ENCODE data around the gene CEP250.
"Not testable (repeated sequence)": the region's sequence is repeated elsewhere in the genome, so short reads cannot be mapped to it uniquely, and the experiment has no call there.

CEP250 gene
- 75.4 to 176 (median 120) reads per million in 4 donors for total RNA-seq

DNA sequence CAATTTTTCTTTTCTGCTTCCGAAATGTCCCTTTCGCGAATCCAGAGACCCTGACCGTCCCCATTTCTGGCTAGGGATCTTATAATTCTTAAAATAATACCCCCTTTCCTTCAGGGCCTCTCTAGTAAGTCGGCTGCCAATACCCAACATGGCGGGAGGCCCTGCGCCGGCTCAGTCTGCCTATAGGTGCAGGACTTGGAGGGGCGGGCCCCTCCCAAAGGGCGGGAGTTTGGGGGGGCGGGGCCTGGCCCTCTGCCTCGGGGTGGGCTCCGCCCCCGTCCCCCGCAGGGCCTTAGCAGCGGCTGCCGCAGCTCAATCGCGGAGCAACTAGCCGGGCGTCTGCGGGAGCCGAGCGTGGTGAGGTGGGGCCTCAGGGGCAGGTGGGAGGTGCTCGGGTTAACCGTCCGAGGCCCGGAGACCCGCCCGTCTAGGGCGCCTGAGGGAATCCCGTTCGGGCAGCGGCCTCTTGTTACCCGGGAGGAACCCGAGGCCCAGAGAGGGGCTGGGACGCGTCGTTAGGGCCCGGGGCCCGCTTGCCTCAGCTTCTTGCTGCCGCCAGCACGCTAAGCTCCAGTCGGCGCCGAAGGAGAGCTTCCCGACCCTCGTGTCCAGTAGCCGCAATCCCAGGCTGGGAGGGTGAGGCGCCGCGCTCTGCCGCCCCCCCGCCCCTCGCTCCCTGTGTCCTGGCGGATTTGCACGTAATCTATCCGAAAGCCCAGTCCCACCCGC lies at the start of gene CEP250:
Gene CEP250, plus strand, starts transcription at position 718 of the 729 bp plus-strand sequence. CDS start 6,770 bp downstream, outside the sequence.
- peak; percentile 91 to 97 (median 92) for DNase-seq

DNA sequence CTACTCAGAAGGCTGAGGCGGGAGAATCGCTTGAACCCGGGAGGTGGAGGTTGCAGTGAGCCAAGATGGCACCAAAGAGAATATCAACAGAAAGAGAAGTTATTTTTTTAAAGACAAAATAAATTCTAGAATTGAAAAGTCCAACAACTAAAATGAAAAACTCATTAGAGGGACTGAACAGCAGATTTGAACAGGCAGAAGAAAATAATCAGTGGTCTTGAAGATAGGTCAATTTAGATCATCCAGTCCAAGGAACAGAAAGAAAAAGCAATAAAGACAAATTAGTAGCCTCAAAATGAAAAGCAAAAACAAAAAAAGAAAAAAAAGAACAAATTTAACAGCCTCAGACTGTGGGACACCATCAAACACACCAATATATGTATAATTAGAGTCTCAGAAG lies 49.6 kb upstream of the CEP250 start:
- no peak for DNase-seq

- no peak for DNase-seq
These were observed 47.1 kb upstream of the CEP250 start for GRCh38 chr20:35408270-35408669.

DNA sequence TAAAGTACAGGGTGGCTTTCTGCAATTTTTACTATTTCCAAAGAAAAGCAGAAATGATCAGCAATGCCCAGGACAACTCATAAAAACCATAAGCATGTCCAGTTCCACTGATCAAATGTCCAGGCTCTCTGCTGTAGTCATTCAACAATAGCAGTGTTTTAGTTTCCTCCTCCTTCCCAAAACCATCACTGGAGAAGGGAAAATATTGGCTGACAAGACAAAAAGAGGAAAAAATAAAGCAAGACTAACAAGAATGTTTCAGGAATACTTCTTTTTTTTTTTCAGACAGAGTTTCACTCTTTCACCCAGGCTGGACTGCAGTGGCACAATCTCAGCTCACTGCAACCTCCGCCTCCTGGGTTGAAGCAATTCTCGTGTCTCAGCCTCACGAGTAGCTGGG lies 45.9 kb upstream of the CEP250 start:
- no peak for DNase-seq

DNA sequence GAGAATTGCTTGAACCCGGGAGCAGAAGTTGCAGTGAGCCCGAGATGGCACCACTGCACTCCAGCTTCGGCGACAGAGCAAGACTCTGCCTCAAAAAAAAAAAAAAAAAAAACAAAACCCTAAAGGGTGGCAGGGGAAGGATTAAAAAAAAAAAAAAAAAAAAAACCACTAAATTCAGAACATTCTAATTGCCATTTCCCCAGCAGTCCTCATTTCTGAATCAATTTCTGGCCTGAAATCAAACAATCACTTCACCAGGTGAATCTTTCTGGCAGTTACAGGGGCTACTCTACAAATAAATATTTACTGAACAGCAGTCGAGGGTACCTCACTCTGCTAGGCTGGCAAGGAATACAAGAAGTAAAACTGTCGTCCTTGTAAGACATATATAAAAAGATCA lies 44.8 kb upstream of the CEP250 start:
- DNase-seq = no peak

DNA sequence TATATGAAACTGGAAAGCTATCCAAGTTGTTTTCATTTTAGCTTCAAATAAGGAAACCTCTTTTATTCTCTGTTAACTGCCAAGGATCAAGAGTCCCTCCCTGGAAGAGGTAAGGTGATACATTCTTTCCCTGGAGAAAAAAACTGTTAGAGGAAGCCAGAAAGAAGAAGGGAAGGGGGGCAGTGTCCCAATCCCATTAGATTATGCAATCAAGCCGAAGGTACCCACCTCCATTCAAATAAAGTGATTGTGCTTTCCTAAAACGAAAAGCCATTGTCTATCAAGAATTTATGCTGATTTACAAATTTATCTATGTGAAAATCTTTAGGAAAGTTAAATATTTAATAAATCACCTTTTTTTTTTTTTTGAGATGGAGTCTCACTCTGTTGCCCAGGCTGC lies 34.1 kb upstream of the CEP250 start:
- no peak for DNase-seq

DNA sequence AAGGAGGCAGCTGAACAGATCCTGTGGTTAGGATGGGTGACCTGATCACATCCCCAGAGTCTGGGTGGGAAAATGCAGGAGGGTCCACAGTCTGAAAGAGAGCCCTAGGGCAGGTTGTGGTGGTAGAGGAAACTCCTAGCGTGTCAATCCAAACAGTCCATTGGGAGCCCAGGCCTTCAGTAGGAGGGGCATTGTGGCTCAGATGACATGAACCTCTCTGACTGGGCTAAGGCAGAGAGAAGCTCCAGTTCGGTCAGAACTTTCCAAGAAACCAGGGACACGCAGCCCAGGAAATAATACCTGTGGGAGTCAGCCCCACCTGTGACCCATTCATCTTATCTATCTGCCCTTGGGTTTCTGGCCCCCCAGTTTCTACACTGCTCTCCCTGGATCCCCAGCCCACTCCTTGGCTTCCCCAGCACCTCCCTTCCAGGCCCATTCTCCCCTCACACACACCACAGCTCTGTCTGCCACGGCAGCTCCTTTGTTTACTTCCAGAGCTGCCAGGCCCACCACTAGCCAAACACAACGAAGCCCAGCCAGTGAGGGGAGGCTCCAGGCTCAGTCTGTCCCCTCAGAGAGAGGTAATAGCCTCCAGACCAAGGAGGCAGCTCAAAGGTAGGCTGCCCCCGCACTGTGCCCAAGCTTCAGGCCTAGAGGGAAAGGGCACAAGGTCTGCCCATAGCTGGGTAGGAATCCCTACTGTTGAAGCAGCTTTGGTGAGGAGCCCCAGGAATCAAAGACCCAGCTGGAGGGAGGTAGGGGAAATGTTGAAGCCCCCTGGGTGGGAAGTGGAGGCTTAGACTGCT lies 23.6 kb upstream of the CEP250 start:
- DNase-seq = no peak

DNA sequence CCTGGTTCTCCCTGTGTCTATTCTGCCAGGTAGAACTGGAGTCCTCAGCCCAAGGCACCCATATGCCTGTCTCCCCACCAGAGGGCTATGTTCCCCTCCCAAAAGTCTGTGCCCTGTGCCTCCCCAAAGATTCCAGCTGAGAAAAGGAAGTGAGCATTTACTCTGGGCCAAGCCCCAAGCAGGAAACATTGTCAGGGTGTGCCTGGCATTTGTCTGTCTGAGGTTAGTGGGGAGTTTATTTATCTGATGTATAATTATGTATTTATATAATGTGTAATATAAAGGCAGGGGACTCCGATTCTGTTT lies 23.0 kb upstream of the CEP250 start:
- DNase-seq = no peak

GRCh38 chr20:35433337-35433736 lies 22.1 kb upstream of the CEP250 start:
- no peak for DNase-seq

GRCh38 chr20:35434085-35435005 lies 21.1 kb upstream of the CEP250 start:
- no peak for DNase-seq

- no peak for DNase-seq
These were observed 19.2 kb upstream of the CEP250 start for GRCh38 chr20:35436177-35436573.

DNA sequence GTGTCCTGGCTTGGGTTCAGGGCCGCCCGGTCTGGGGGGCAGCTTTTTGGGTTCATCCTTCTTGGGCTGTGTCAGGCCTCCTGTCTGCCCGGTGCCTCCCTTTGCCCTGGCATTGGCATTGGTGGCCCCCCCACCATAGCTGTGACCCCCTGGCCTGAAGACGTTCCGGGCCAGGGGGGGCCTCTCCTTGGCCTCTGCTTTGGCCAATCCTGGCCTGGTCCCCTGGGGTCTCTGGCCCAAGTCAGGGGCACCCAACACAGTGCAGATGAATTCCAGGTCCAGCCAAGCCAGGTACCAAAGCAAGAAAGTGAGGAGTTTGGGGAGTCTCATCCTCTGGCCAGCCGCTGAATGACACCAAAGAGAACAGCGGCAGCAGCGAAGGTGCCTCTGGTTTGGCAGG lies 17.8 kb upstream of the CEP250 start:
- no peak for DNase-seq

DNA sequence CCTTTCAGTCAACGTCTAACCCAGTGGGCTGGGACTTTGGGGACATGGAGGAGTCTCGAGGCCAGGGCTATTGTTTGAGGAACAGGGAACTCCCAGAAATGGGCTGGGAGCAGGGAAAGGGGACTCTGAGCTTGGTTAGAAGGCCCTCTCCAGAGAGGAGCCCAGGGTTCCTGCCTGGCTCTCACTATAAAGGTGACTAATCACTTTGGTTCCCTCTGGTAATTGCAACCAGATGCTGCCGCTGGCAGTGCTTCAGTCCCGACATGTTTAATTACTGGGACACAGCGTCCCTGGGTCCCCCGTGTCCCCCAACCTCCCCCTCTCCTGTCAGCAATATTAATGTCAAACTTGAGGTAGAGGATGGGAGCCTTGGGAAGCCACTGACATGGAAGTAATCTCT lies 12.4 kb upstream of the CEP250 start:
- no peak for DNase-seq

DNA sequence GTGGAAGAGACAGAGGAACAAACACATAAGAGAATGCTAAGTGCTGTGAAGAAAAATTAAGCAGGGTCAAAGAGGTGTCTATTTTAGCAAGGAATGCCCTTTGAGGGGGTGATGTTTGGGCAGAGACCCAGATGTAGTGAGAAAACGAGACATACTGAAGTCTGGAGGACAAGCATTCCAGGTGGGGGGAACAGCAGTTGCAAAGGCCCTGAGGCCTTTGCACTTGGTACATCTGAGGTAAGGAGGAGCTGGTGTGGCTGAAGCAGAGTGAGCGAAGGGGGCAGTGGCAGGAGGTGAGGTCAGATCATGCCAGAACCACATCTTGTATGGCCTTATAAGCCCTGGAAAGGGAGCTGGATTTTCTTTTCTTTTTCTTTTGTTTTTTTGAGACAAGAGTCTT lies 11.2 kb upstream of the CEP250 start:
- no peak for DNase-seq

DNA sequence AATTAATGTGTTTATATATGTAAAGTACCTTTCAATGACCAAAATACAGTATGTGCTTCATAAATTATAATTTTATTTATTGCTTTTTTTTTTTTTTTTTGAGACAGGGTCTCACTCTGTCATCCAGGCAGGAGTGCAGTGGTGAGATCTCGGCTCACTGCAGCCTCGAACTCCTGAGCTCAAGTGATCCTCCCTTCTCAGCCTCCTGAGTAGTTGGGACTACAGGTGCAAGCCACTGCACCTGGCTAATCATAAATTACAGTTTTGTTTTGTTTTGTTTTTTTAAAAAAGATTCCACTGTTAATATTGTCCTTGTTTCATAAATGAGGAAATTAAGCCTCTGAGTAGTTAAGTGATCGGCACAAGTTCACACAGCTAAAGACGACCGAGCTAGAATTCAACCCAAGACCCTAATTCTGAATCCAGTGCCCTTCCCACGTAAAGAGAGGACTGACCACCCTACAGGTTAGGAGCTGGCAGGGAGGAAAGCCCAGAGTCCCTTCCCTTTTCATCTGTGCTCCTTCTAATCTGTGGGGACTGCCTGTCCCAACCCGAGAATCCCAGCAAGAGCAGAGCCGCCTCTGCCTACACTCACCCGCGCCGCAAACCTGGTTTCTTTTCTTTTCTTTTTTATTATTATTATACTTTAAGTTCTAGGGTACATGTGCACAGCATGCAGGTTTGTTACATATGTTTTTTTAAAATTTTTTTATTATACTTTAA lies 8.9 kb upstream of the CEP250 start:
- no peak for DNase-seq

GRCh38 chr20:35447082-35447789 lies 8.2 kb upstream of the CEP250 start:
- DNase-seq = peak; percentile 69 to 87 (median 81)

GRCh38 chr20:35448788-35449373 lies 6.5 kb upstream of the CEP250 start:
- no peak for DNase-seq

DNA sequence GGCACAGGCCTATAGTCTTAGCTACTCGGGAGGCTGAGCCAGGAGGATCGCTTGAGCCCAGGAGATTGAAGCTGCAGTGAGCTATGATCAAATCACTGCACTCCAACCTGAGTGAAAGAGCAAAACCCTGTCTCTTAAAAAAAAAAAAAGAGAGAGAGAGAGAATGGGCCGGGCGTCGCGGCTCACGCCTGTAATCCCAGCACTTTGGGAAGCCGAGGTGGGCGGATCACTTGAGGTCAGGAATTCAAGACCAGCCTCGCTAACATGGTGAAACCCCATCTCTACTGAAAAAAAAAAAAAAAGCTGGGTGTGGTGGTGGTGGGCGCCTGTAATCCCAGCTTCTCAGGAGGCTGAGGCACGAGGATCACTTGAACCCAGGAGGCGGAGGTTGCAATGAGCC lies 5.5 kb upstream of the CEP250 start:
- DNase-seq = not testable (repeated sequence)

GRCh38 chr20:35451295-35451694 lies 4.1 kb upstream of the CEP250 start:
- DNase-seq = no peak

DNA sequence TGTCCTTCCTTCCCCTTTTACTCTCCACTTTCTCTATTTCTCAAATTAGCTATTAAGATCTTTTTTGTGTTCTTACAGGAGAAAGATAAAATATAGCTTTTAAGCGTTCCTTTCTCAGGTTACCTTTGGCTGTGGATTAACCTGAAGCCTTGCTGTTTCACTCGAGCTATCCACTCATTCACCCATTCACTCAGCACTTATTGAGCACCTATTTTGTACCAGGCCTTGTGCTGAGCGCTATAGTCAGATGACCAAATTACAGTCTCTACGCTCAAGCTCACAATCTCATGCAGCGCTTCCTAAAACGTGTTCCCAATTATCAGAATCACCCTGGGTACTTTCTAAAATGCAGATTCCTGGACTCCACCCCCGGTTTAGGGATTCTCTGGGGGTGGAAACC lies 1.8 kb upstream of the CEP250 start:
- no peak for DNase-seq

DNA sequence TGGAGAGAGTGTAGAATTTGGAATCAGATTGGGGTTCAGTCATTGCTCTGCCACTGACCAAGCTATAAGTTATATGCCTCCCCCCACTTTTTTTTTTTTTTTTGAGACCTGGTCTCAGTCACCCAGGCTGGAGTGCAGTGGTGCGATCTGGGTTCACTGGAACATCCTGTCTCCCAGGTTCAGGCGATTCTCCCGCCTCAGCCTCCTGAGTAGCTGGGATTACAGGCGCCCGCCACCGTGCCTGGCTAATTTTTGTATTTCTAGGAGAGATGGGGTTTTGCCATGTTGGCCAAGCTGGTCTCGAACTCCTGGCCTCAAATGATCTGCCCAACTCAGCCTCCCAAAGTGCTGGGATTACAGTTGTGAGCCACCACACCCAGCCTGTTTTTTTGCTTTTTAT lies 1.3 kb downstream of the CEP250 start:
- not testable (repeated sequence) for DNase-seq
